ENCODE data around the gene CXCL8.
"Not testable (repeated sequence)": the region's sequence is repeated elsewhere in the genome, so short reads cannot be mapped to it uniquely, and the experiment has no call there.

CXCL8 gene

DNA sequence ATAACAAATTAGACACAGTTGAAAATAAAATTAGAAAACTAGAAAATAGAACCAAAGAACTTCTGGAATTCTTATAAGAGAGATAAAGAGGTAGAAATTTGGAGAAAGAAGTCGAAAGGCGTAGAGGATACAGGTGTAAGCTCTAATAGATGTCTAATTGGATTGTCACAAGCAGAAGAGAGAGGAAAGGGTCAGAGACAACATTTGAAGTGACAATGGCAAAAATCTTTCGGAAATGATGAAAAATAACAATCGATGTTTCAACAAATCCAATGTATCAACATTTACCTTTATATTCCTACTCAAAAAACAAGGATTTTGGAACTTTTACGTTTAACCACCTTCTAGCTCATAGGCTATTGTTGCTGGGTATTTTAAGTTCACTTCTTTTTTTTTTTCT is 3.8 kb downstream of the CXCL8 start:
- DNase-seq, result no peak

DNA sequence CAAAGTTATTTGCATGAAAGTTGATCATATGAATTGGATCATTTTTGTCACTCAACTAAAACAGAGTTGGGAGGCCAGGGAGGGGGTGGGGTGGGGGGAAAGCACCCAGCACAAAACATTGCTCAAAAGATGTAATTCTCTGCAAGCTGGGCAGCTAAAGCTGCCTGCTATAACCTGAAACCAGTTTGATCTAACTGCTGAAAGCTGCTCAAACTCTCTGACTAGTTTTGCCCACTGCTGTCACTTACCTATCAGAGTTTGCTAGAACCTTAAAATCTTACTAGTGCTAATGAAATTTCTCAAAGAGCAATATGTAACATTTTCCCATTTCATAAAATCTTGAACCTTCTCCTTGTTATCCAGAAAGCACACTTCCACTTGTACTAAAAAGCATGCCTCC is 10.4 kb downstream of the CXCL8 start:
- no peak for DNase-seq

DNA sequence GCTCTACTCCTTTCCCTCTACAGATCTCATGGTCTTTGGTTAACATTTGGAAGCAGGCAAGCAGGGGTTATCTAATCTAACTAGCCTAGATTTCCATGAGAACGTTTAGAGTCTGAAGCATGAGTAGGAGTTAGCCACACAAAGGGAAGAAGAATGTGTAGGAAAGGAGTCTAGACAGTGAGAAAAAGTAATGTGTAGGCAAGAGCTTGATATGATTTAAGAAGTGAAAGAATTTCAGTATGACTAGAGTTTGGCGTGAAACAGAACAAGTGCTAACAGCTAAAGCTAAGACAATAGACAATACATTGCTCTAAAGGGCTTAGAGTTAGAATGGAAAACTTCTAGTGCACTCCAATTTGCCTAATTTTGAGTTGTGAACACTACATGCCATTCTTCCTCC is 10.8 kb downstream of the CXCL8 start:
- DNase-seq, result no peak

DNA sequence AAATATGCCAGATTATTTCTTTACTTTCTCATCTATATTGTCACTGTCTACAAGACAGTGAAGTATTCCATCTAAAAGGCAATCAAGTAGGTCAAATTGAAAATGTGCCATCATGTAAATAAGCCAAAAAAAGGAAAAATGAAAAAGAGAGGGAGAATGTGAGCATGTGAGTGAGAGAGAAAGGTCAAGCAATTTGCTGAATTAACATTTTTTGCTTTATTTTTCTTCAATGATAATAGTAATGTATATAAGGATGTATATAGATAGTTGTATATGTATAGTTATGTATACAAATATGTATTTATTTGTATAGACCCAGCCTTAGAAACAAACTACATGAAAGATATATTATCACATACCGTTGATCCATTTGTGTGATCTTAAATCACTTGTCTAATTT is 11.5 kb downstream of the CXCL8 start:
- DNase-seq, result no peak

DNA sequence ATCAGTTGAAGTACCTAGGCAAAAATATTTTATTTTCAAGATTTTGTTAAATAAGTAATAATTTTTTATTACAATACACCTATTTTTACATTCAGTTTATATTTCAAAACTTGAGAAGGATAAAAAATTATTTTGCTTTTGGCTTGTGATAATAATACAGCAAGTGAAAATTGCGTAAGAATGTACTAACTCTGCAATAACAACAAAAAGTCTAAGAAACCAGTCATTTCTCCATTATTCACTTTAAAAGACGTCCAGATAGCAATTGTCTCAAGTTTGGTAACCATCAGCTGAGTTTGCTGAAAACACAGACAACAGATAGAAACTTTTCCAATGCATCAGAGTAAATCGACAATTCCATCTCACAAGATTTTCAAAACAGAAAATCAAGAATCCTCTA is 12.1 kb downstream of the CXCL8 start:
- DNase-seq, result no peak

DNA sequence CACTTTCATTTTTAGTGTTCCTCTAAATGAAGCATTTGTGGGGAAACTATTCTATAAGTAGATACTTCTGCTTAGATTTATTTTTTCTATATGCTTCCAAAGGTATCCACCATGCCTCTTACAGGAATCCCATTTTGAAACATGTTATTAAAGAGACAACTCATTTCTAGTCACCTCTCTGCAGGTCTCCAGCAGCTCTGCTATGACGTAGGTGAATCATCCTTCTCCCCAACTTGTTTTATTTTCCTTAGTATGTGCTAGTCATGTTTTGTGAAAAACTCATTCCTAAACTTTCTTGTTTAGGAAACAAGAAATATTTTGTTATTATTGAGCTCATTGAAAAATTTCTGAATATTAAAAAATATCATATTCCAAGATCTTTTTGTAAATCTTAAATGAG is 12.8 kb downstream of the CXCL8 start:
- DNase-seq, result no peak

DNA sequence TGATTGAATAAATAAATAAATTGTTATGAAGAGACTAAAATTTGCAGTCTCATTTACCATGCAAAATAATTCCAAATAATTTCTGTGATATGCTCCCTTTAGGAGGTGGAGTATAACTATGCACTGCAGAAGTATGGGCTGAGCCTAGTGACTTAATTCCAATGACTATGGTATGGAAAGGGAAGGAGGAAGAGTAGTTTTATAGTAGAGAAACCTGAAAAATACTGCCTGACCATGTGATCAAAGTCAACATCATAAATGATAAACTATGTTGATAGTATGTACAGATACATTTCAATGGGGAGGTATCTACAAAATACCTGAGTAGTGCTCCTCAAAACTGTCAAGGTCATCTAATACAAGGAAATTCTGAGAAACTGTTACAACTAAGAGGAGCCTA is 14.6 kb downstream of the CXCL8 start:
- no peak for DNase-seq

DNA sequence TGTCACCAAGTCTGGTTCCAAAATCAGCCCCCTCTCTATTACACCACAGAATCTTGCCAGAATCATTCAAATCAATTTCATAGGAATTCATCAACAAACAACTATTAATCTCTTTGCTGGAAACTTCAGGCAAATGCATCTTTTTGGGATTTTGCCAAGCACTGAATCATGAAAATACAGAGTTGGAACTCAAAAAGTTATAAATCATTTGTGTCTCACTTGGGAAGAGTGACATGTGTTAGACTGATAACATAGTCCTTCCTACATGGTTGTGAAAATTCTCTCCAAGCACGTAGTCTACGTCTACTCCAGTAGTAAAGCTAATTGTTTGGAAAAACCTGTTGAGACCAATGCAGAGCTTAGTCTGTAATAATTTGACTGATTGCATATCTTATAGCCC is 19.0 kb downstream of the CXCL8 start:
- no peak for DNase-seq

DNA sequence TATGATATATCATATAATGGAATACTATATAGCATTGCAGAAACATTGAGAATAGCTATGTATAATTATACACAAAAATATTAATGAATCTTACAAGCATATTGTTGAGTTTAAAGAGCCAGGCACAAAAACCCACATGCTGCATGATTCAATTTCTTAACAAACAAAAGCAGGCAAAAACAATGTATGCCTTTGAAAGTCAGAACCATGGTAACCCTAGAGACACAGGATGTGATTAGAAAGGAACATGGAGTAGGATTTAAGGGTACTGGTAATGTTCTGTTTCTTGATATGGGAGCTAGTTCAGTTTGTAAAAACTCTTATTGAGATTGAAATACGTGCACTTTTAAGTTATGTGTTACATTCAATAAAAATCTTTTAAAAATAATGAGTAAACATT is 21.5 kb downstream of the CXCL8 start:
- DNase-seq, result no peak

DNA sequence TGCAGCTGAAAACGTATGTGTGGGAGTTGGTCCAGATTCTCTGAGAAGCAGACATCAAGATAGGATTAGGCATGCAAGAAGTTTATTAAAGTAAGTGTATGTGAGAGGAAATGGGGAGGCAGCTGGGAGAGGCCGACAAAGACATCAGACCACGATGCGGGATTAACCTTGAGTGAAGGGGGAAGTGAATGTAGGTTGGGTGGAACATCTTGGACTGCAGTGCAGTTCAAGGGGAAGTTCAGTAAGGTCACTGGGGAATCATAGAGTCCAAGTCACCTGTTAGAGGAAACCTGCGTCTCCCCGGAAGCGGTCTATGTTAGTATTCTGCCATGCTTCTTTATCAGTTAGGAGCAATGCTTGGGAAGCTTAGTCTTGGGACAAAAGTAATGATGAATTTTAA is 22.0 kb downstream of the CXCL8 start:
- DNase-seq, result no peak

DNA sequence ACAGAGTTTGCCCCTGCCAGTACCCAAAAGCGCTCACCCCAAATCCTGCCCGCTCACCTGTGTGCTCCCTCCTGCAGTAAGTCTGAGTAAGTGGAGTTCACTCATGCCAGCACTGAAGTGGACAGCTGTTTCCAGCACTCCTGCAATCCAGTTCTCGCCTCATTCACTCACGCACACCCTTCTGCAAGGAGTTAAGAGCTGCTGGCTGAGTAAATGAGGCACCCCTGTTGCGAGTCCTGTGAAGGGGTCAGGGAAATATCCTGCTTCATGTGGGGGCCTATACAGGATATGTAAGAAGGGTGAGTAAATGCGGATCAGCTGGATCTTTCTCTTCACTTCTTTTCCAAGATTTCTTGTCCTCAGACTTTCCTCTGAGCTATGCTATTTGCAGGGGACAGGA is 23.5 kb downstream of the CXCL8 start:
- DNase-seq, result no peak

DNA sequence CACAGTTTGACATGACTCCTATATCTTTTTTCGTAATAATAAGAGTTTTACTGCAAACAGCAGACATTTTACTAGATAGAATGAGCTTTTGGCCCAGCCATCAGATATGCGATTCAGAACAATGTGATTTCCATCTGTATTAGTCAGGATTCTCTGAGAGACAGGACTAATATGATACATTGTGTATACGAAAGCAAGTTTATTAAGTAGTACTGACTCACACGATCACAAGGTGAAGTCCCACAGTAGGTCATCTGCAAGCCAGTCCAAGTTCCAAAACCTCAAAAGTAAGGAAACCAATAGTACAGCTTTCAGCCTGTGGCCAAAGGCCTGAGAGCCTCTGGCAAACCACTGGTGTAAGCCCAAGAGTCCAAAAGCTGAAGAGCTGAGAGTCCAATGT is 24.1 kb downstream of the CXCL8 start:
- DNase-seq, result no peak

DNA sequence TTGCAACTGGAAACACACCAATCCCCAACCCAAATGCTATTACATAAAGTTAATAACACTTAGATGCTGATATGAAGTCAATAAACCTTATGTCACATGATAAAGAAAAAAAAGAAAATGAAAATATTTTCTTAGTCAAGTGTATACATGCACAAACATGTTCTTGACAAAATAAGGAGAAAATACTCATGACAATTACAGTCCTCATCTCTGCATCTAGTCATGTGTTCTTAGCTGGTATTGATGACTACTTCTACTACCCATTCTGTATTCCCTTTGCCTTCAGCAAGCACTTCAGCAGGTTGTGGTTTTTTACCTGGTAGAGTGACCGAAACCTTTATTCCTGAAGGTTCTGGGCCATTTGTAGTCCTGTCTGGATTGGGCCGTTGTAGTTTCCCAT is 24.9 kb downstream of the CXCL8 start:
- DNase-seq, result no peak

DNA sequence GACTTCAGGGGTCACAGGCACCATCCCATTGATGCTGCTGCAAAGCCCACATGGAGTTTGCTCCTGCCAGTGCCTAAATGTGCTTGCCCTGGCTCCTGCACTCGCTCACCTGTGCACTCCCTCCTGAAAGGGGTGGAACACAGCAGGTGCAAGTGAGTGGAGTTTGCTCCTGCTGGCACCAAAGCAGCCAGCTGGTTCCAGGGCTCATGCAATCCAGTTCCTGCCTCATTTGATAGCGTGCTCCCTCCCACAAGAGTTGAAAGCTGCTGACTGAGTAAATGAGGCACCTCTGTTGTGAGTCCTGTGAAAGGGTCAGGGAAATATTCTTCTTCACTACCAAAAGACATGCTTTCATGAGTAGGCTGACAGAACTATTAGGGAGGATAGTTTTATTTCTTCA is 30.5 kb downstream of the CXCL8 start:
- DNase-seq, result no peak

DNA sequence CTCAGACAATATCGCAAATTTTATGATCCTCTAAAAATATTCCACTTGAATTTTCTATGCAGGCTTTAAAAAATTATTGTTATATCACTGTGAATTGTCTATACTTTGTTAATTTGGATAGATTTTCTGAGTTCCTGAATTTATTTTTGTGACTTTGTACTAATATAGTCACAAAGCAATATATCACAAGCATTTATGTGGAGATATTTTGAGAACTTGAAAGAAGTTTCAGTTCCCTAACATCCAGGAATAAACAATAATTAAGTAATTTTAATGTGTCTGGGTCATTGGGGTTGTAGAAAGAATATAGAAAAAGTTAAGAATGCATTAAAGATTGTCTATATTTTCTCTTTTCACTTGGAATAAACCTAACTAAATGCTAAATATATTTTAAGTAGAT is 32.0 kb downstream of the CXCL8 start:
- no peak for DNase-seq

DNA sequence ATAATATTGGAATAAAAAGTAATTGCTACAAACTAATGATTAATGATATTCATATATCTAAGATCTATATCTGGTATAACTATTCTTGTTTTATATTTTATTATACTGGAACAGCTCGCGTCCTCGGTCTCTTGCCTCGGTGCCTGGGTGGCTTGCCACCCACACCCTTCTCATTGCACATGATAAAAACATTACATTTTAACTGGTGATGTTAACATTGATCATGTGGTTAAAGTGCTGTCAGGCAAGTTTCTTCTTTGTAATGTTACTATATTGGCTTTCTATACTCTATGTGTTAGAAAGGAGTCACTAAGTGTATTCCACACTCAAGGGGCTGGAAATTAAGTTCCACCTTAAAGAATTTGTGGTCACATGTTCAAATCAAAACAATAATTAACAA is 34.0 kb downstream of the CXCL8 start:
- not testable (repeated sequence) for DNase-seq

DNA sequence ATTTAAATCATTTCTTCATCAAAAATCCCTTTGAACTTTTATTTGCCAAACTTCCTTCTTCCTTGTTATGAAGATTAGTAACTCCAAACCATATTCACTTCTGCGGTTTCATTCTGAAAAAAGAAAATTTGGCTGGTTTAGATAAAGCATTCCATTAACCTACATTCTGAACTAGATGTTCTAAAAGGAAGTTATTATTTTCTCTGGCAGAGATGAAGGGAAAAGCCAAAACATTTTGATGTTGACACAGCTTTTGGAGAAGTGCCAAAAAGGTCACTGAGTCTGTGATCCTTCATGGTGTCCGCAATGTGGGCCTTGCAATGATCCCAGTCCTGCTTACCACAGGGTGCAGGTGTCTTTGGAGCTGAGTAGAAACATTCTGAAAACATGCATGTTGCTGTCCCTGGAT is 36.0 kb downstream of the CXCL8 start:
- DNase-seq, result no peak

DNA sequence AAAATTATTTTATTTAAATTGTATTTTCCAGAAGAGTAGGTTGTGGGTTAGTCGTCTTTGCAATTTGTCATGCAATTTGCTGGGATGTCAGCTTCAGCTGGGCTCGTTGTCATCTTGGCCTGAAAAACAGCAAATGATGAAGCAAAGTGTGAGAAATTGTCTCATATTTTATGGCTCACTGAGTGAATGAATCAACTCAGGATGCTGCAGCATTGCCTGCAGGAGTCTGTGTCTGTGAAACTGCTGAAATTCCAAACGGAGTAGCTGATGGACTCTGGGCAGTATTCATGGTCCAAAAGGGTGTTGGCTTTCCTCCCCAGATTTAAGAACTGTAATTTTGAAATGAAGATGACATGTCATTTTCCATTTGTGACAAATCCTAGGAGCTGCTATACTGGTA is 37.2 kb downstream of the CXCL8 start:
- DNase-seq, result no peak

DNA sequence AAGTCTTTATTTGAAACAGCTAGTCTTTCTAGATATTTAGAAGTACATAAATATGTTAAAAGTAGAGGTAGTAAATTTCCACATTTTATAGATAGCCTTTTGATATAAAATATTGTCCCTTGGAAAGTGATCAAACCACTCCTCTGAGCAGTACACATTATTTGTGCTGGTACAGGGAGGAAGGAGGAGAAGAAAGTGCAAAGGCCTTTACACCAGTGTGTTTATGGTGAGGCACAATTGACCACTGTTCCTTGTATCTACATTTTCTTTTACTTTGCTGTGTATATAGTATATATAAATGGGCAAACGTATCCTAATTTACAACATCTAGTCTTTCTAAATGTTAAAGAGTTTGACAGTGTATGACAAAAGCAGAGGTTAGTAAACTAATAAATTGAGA is 39.9 kb downstream of the CXCL8 start:
- DNase-seq, result no peak

DNA sequence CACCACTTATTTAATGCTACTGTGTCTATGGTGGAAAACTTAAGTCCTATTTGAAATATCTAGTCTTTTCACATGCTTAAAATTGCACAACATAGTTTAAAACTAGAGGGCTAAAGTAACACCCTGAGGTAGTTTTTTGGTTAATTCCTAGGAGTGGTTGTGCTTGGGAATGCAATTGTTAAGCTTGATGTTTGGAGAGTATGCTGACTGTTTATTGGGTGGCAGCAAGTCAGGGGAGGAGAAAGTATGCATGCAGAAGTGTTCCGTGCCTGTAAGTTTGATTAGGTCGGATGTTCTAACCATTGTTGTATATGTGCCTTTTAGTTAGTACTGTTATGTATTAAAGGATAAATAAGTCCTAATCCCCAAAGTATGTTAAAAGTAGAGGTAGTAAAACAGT is 40.5 kb downstream of the CXCL8 start:
- no peak for DNase-seq

DNA sequence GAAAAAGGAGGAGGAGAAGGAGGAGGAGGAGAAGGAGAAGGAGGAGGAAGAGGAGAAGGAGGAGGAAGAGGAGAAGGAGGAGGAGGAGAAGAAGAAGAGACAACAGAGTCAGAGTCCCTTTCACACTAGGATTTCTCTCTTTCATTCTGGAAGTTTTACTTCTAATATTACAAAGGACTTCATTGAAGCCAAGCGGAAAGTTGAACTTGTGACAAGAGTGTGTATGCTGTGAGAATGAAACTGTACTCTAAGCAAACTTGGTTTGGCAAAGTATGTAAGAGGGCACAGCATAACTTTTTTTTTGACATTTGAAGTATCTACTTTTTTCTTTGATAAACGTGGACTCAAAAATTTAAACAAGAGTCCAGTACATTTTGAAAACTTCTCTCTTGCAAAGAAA is 48.0 kb downstream of the CXCL8 start:
- no peak for DNase-seq

All from stimulated activated CD8-positive, alpha-beta memory T cell treated with anti-CD3 and anti-CD28 coated beads, Interleukin-4, amount 100 ng/mL, for 48 hours (primary cell).